GM12874 (cell line): Measurements from ENCODE around the gene ZXDC.

ENCODE experiments used
- CTCF ChIP-seq: IDR thresholded peaks from 2 replicates; pipeline ENCODE4 v1.5.1; 2011; ENCODE audit warnings: low read depth, mild to moderate bottlenecking, control low read depth, low read length, moderate library complexity; ENCODE audit not compliant: insufficient read depth

Gene ZXDC

GRCh38 chr3:126508564-126508964 is 32.9 kb upstream of the ZXDC start:
- no peak for TF ChIP-seq CTCF

GRCh38 chr3:126507886-126508285 is 32.2 kb upstream of the ZXDC start:
- TF ChIP-seq CTCF = no peak

GRCh38 chr3:126503701-126504100 is 28.0 kb upstream of the ZXDC start:
- TF ChIP-seq CTCF = no peak

GRCh38 chr3:126502656-126503055 is 27.0 kb upstream of the ZXDC start:
- no peak for TF ChIP-seq CTCF

GRCh38 chr3:126501736-126502135 is 26.0 kb upstream of the ZXDC start:
- TF ChIP-seq CTCF = no peak

GRCh38 chr3:126501054-126501453 is 25.4 kb upstream of the ZXDC start:
- no peak for TF ChIP-seq CTCF

- no peak for TF ChIP-seq CTCF
Observed at GRCh38 chr3:126500016-126500415, 24.3 kb upstream of the ZXDC start.

GRCh38 chr3:126499401-126499800 is 23.7 kb upstream of the ZXDC start:
- no peak for TF ChIP-seq CTCF
